Stimulated activated CD4-positive, alpha-beta T cell treated with anti-CD3 and anti-CD28 coated beads, Interleukin-15, amount 100 ng/mL, for 48 hours (primary cell): ENCODE measurements around the gene FNDC3A.
"Not testable (repeated sequence)": the region's sequence is repeated elsewhere in the genome, so short reads cannot be mapped to it uniquely, and the experiment has no call there.

Experiments
- DNase-seq, 2 donors: peaks; one replicate each; pipeline ENCODE4 v3.0.0-alpha.2; 2020; ENCODE audit warnings: low read depth in 2 of 2

FNDC3A gene

GRCh38 chr13:48977286-48977625 lies 1.5 kb downstream of the FNDC3A start:
- DNase-seq, result no peak

- no peak for DNase-seq
Measured at GRCh38 chr13:48977973-48978372, 2.3 kb downstream of the FNDC3A start.

GRCh38 chr13:48978942-48979601 lies 3.4 kb downstream of the FNDC3A start:
- DNase-seq, result no peak

GRCh38 chr13:48979892-48980291 lies 4.2 kb downstream of the FNDC3A start:
- DNase-seq, result no peak

GRCh38 chr13:48983331-48983730 lies 7.6 kb downstream of the FNDC3A start:
- no peak for DNase-seq

- DNase-seq, result no peak
Measured at GRCh38 chr13:48985756-48986155, 10.0 kb downstream of the FNDC3A start.

- no peak for DNase-seq
Measured at GRCh38 chr13:48990900-48991299, 15.2 kb downstream of the FNDC3A start.

- no peak for DNase-seq
Measured at GRCh38 chr13:48993150-48993549, 17.4 kb downstream of the FNDC3A start.

GRCh38 chr13:48994706-48995105 lies 19.0 kb downstream of the FNDC3A start:
- no peak for DNase-seq

GRCh38 chr13:48998641-48999292 lies 23.1 kb downstream of the FNDC3A start:
- DNase-seq, result no peak

- no peak for DNase-seq
Measured at GRCh38 chr13:49000247-49000646, 24.5 kb downstream of the FNDC3A start.

GRCh38 chr13:49018986-49019635 lies 43.4 kb downstream of the FNDC3A start:
- not testable (repeated sequence) for DNase-seq

- no peak for DNase-seq
Measured at GRCh38 chr13:49020328-49020727, 44.6 kb downstream of the FNDC3A start.

GRCh38 chr13:49020940-49021553 lies 45.3 kb downstream of the FNDC3A start:
- no peak for DNase-seq

- no peak for DNase-seq
Measured at GRCh38 chr13:49021953-49022352, 46.2 kb downstream of the FNDC3A start.

GRCh38 chr13:49022472-49023144 lies 46.9 kb downstream of the FNDC3A start:
- DNase-seq, result no peak

- no peak for DNase-seq
Measured at GRCh38 chr13:49023431-49023830, 47.7 kb downstream of the FNDC3A start.

- no peak for DNase-seq
Measured at GRCh38 chr13:49026851-49027250, 51.1 kb downstream of the FNDC3A start.

- no peak for DNase-seq
Measured at GRCh38 chr13:49029570-49029969, 53.9 kb downstream of the FNDC3A start.

GRCh38 chr13:49030213-49030612 lies 54.5 kb downstream of the FNDC3A start:
- DNase-seq, result no peak

GRCh38 chr13:49040872-49041271 lies 65.2 kb downstream of the FNDC3A start:
- DNase-seq, result no peak

- no peak for DNase-seq
Measured at GRCh38 chr13:49042476-49042875, 66.8 kb downstream of the FNDC3A start.
